Measurements from ENCODE around the gene VSIR.

DNA sequence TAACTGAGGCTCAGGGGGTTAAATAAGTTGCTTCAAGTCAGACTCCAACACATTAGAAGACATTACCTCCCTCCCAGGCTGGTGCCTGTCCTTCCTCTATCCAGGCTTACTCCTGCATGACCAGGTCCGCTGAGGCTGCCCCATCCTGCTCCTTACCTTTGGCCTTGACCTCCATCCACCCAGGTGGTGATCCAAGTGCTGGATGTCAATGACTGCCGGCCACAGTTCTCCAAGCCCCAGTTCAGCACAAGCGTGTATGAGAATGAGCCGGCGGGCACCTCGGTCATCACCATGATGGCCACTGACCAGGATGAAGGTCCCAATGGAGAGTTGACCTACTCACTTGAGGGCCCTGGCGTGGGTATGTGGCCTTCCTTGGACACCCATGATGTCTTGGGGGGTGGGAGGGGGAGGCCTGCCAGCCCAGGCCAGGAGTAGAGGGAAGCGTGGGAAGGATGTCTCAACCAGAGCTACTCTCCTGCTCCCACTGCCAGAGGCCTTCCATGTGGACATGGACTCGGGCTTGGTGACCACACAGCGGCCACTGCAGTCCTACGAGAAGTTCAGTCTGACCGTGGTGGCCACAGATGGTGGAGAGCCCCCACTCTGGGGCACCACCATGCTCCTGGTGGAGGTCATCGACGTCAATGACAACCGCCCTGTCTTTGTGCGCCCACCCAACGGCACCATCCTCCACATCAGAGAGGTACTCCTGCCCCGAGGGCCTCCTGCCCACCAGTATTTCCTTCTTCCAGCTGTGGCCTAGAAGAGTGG lies 29.6 kb upstream of the VSIR start:
- TF ChIP-seq, protein P1, sequence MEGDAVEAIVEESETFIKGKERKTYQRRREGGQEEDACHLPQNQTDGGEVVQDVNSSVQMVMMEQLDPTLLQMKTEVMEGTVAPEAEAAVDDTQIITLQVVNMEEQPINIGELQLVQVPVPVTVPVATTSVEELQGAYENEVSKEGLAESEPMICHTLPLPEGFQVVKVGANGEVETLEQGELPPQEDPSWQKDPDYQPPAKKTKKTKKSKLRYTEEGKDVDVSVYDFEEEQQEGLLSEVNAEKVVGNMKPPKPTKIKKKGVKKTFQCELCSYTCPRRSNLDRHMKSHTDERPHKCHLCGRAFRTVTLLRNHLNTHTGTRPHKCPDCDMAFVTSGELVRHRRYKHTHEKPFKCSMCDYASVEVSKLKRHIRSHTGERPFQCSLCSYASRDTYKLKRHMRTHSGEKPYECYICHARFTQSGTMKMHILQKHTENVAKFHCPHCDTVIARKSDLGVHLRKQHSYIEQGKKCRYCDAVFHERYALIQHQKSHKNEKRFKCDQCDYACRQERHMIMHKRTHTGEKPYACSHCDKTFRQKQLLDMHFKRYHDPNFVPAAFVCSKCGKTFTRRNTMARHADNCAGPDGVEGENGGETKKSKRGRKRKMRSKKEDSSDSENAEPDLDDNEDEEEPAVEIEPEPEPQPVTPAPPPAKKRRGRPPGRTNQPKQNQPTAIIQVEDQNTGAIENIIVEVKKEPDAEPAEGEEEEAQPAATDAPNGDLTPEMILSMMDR (IDR thresholded peaks at IDR 0.05): no peak
- TF ChIP-seq POLR2A (IDR thresholded peaks at IDR 0.05): no peak
- no peak for TF ChIP-seq EP300 (IDR thresholded peaks at IDR 0.05)
